Fibroblast of lung (primary cell): ENCODE results near the gene UBXN2A. TPM values are rescaled to one million over a fixed set of nuclear protein-coding genes. Genes with fewer than 3 reads are reported as not detected.

Experiments
- DNase-seq, 2 donors: peaks; one replicate each; pipeline versions ENCODE4 v3.0.0 to v3.0.0-alpha.2; 2010; ENCODE audit warnings: low read depth in 2 of 2
- H2AFZ ChIP-seq: 2 replicates; pipeline ENCODE4 v1.5.1; 2012; ENCODE audit warnings: low read length, control low read depth, inconsistent platforms
- H3K27ac ChIP-seq: 2 replicates; pipeline ENCODE4 v1.5.1; 2011; ENCODE audit warnings: low read length, control low read depth; ENCODE audit not compliant: insufficient read depth
- H3K27me3 ChIP-seq: 2 replicates; pipeline ENCODE4 v1.5.1; 2011; ENCODE audit warnings: mild to moderate bottlenecking, low read length; ENCODE audit not compliant: control insufficient read depth, insufficient read depth
- H3K36me3 ChIP-seq: 2 replicates; pipeline ENCODE4 v1.5.1; 2011; ENCODE audit warnings: low read length; ENCODE audit not compliant: control insufficient read depth, insufficient read depth
- H3K4me1 ChIP-seq: 2 replicates; pipeline ENCODE4 v1.5.1; 2011; ENCODE audit warnings: low read length; ENCODE audit not compliant: control insufficient read depth, insufficient read depth; ENCODE audit errors: extremely low read depth
- H3K4me2 ChIP-seq: 2 replicates; pipeline ENCODE4 v1.5.1; 2011; ENCODE audit warnings: low read length, control low read depth; ENCODE audit not compliant: insufficient read depth; ENCODE audit errors: extremely low read depth
- H3K4me3 ChIP-seq, 4 experiments: fragments of 200-600 bp in 1 of 4; sonication (generic) in 1 of 4; replicated peaks in 1 of 4; 2 replicates each; pipeline ENCODE4 v1.5.1; 2011 to 2016; ENCODE audit warnings: low read length in 4 of 4, low read depth in 3 of 4, mild to moderate bottlenecking in 3 of 4, control low read depth in 2 of 4, inconsistent platforms in 1 of 4, mixed read lengths in 1 of 4; ENCODE audit not compliant: insufficient read depth in 1 of 4; ENCODE audit errors: control extremely low read depth in 1 of 4
- H3K79me2 ChIP-seq: 2 replicates; pipeline ENCODE4 v1.5.1; 2012; ENCODE audit warnings: mild to moderate bottlenecking, low read length, inconsistent platforms; ENCODE audit not compliant: control insufficient read depth, insufficient read depth
- H3K9ac ChIP-seq: 2 replicates; pipeline ENCODE4 v1.5.1; 2011; ENCODE audit warnings: mild to moderate bottlenecking, low read length, control low read depth; ENCODE audit not compliant: insufficient read depth
- H3K9me3 ChIP-seq: 2 replicates; pipeline ENCODE4 v1.5.1; 2012; ENCODE audit warnings: low read depth, low read length; ENCODE audit not compliant: control insufficient read depth, insufficient read depth
- H4K20me1 ChIP-seq: 2 replicates; pipeline ENCODE4 v1.5.1; 2011; ENCODE audit warnings: low read length; ENCODE audit not compliant: control insufficient read depth, insufficient read depth; ENCODE audit errors: extremely low read depth
- EZH2 ChIP-seq: IDR thresholded peaks from 2 replicates; pipeline ENCODE4 v1.5.1; 2012; ENCODE audit warnings: low read length, control low read depth, mild to moderate bottlenecking; ENCODE audit errors: missing control alignments
- polyA plus RNA-seq, 2 donors: library from polyadenylated mRNA; depleted of rRNA in 1 of 2; stranded (reverse) in 1 of 2; unstranded in 1 of 2; fragments of >200 nt; gene quantifications; 2 replicates each; pipeline ENCODE4 v1.2.1, GENCODE V29; 2011 to 2012; ENCODE audit warnings: missing spikeins in 1 of 2
- total RNA-seq: library from RNA; depleted of rRNA; stranded (reverse); fragments of >200 nt; gene quantifications from 2 replicates; pipeline ENCODE4 v1.2.1, GENCODE V29; 2014
- TF ChIP-seq, protein P1 (sequence below), 2 donors: IDR thresholded peaks in 1 of 2; conservative IDR thresholded peaks in 1 of 2; 1 replicate in 1 of 2; 2 replicates in 1 of 2; pipeline ENCODE4 v1.5.1; 2011 to 2012; ENCODE audit warnings: low read length in 2 of 2, control low read depth in 1 of 2, inconsistent platforms in 1 of 2, low read depth in 1 of 2, mild to moderate bottlenecking in 1 of 2

The UBXN2A gene
- total and polyA plus RNA-seq, 2 donors (not counting 1 experiment from before 2014, with no cell fraction given): 12.8 to 12.9 TPM

- no peak for DNase-seq
- Histone ChIP-seq H3K27ac (no peak overlapping the region), H3K4me3 (no peak overlapping the region), H3K79me2 (no peaks in the 10 kb centered on the region), H3K36me3 (no peaks in the 10 kb centered on the region), H4K20me1 (no peaks in the 10 kb centered on the region), H3K4me1 (no peaks in the 10 kb centered on the region), H2AFZ (no peak overlapping the region), H3K9me3 (no peaks in the 10 kb centered on the region), H3K4me2 (no peak overlapping the region), H3K27me3 (no peaks in the 10 kb centered on the region), H3K9ac (no peak overlapping the region)
- TF ChIP-seq, protein P1, sequence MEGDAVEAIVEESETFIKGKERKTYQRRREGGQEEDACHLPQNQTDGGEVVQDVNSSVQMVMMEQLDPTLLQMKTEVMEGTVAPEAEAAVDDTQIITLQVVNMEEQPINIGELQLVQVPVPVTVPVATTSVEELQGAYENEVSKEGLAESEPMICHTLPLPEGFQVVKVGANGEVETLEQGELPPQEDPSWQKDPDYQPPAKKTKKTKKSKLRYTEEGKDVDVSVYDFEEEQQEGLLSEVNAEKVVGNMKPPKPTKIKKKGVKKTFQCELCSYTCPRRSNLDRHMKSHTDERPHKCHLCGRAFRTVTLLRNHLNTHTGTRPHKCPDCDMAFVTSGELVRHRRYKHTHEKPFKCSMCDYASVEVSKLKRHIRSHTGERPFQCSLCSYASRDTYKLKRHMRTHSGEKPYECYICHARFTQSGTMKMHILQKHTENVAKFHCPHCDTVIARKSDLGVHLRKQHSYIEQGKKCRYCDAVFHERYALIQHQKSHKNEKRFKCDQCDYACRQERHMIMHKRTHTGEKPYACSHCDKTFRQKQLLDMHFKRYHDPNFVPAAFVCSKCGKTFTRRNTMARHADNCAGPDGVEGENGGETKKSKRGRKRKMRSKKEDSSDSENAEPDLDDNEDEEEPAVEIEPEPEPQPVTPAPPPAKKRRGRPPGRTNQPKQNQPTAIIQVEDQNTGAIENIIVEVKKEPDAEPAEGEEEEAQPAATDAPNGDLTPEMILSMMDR (conservative IDR thresholded peaks at IDR 0.05 in 1 of 2, IDR thresholded peaks at IDR 0.05 in 1 of 2; ENCODE audit: low read depth in 1 of 2, low read length in 2 of 2): no peak
- no peak for TF ChIP-seq EZH2
Observed at GRCh38 chr2:23953625-23954024, 13.4 kb downstream of the UBXN2A start.

GRCh38 chr2:23954325-23955014, 14.2 kb downstream of the UBXN2A start:
- H3K9ac ChIP-seq: no peak overlapping the region
- no peak overlapping the region for H2AFZ ChIP-seq
- H4K20me1 ChIP-seq: no peaks in the 10 kb centered on the region
- H3K27me3 ChIP-seq: no peaks in the 10 kb centered on the region
- peak in 1 of 2 donors; percentile 38 for DNase-seq
- H3K4me1 ChIP-seq: no peaks in the 10 kb centered on the region
- H3K9me3 ChIP-seq: no peaks in the 10 kb centered on the region
- no peak overlapping the region for H3K27ac ChIP-seq
- TF ChIP-seq, protein P1 (conservative IDR thresholded peaks at IDR 0.05 in 1 of 2, IDR thresholded peaks at IDR 0.05 in 1 of 2; ENCODE audit: low read depth in 1 of 2, low read length in 2 of 2): peak; percentile 35 to 42
- TF ChIP-seq EZH2: no peak
- H3K79me2 ChIP-seq: no peaks in the 10 kb centered on the region
- peak overlapping the region in 2 of 4 experiments; percentile 41 to 50 for H3K4me3 ChIP-seq
- H3K4me2 ChIP-seq: peak overlapping the region; percentile 27
- H3K36me3 ChIP-seq: no peaks in the 10 kb centered on the region

DNA sequence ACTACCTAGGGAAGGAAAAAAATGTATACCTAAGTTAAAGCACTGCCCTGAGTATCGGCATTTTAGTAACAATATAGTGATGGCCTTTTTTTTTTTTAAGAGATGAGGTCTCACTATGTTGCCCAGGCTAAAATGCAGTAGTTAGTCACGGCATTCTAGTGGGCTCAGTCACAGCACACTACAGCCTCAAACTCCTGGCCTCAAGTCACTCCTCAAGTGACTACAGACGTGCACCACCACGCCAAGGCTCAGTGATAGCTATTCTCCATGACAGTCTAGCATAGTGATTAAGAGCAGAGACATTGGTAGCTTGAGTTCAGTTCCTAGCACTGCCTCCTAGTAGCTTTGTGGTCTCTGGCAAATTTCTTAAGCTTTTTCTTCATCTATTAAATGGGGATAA, 27.6 kb downstream of the UBXN2A start:
- Histone ChIP-seq H3K36me3 (no peaks in the 10 kb centered on the region), H3K9me3 (no peaks in the 10 kb centered on the region), H3K79me2 (no peaks in the 10 kb centered on the region), H3K4me1 (no peaks in the 10 kb centered on the region), H3K9ac (no peak overlapping the region), H2AFZ (no peak overlapping the region), H3K27me3 (no peaks in the 10 kb centered on the region), H4K20me1 (no peaks in the 10 kb centered on the region), H3K4me3 (no peak overlapping the region), H3K27ac (no peak overlapping the region), H3K4me2 (no peak overlapping the region)
- DNase-seq: no peak
- no peak for TF ChIP-seq EZH2
- TF ChIP-seq, protein P1 (conservative IDR thresholded peaks at IDR 0.05 in 1 of 2, IDR thresholded peaks at IDR 0.05 in 1 of 2; ENCODE audit: low read depth in 1 of 2, low read length in 2 of 2): no peak
